SK-N-MC (cell line): ENCODE data around the gene STEEP1.

Experiments used
- EZH2 ChIP-seq: fragments of 200-600 bp; sonication (generic); IDR thresholded peaks from one replicate; pipeline ENCODE4 v1.6.1; 2017; ENCODE audit warnings: antibody characterized with exemption
- POLR2AphosphoS5 ChIP-seq: IDR thresholded peaks from 2 replicates; pipeline ENCODE4 v1.6.1; 2012; ENCODE audit warnings: mild to moderate bottlenecking, low read depth, low read length, borderline replicate concordance

- no peak for TF ChIP-seq EZH2
- TF ChIP-seq POLR2AphosphoS5, result no peak
Measured at GRCh38 chrX:119505945-119506344, 59.3 kb downstream of the STEEP1 start.
